DOHH2 (cell line): Measurements from ENCODE around the gene RAB31.

Source experiments
- EZH2phosphoT487 ChIP-seq: fragments of 200-600 bp; sonication (generic); IDR thresholded peaks from 2 replicates; pipeline ENCODE4 v1.6.1; 2017; ENCODE audit warnings: borderline replicate concordance, mild to moderate bottlenecking, antibody characterized with exemption, low read length, moderate library complexity, mixed read lengths
- TF ChIP-seq, protein P1 (sequence below): fragments of 200-600 bp; sonication (generic); IDR thresholded peaks from one replicate; pipeline ENCODE4 v1.5.1; 2014; ENCODE audit warnings: antibody characterized with exemption, mild to moderate bottlenecking, low read depth, low read length; ENCODE audit not compliant: poor library complexity, severe bottlenecking

DNA sequence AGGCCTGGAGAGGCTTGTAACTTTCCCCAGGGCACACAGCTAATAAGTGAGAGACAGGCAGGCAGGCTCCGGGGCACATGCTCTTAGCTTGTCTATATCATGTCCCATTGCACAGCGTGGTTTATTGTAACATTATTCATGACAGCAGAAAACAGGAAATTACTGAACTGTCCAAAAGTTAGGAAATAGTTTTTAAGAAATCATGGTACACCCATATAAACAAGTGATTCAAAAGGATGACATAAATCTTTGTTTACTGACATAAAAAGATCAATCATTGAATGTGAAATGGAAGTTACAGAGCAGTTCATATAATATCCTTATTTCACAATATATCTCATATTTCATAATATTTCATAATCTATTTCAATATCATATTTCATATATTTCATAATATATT, 143.4 kb downstream of the RAB31 start:
- TF ChIP-seq, protein P1, sequence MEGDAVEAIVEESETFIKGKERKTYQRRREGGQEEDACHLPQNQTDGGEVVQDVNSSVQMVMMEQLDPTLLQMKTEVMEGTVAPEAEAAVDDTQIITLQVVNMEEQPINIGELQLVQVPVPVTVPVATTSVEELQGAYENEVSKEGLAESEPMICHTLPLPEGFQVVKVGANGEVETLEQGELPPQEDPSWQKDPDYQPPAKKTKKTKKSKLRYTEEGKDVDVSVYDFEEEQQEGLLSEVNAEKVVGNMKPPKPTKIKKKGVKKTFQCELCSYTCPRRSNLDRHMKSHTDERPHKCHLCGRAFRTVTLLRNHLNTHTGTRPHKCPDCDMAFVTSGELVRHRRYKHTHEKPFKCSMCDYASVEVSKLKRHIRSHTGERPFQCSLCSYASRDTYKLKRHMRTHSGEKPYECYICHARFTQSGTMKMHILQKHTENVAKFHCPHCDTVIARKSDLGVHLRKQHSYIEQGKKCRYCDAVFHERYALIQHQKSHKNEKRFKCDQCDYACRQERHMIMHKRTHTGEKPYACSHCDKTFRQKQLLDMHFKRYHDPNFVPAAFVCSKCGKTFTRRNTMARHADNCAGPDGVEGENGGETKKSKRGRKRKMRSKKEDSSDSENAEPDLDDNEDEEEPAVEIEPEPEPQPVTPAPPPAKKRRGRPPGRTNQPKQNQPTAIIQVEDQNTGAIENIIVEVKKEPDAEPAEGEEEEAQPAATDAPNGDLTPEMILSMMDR = no peak
- TF ChIP-seq EZH2phosphoT487 = no peak
